ENCODE results near the gene TPX2.

Gene TPX2

DNA sequence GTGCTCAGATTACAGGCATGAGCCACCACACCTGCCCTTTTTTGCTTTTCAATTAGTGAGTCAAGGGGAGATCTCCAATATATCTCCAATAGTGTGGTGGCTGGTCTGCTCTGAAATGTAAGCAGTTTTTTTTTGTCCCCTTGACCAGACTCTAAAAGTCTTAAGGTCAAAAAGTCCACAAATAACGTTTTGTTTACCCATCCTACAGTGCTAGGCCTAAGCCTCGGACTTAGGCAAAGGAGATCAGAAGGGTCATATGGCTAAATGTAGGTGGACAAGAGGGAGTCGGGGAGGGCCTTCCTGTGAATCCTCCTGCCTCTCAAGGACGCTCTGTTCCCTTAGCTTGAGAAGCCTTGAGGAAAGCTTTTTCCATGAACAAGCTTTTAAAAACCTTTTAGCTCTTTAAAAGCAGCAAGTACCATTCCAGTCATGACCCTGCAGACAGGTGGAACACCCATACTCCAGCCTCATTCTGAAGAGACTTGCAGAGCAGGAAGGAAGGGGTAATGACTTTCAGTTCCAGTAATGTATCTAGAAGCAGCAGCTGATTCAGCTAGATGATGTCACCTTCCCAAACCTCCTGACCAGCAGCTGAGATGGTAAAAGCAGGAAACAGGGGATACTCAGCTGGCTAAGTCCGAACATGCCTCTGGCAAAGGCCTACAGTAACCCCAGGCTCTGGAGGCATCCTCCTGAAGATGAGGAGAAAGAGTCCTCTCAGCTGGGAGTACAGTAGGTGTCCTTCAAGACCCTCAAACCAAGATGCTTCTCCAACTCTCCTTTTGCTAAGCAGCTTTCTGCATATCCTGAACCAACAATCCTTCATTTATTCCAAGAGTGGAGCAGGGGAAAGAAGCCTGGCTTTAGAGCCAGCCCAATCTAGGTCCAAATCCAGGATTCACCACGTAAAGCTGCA is 40.0 kb upstream of the TPX2 start:
- peak overlapping the region in 3 of 5 donors; percentile 14 to 21 (median 19) for H3K9ac ChIP-seq (ENCODE audit: low read length in 5 of 5)
- H3K27me3 ChIP-seq (ENCODE audit: control insufficient read depth in 5 of 5, insufficient read depth in 4 of 5, low read length in 5 of 5): no peaks in the 10 kb centered on the region
- no peak overlapping the region for H3K4me3 ChIP-seq (ENCODE audit: low read depth in 1 of 5, low read length in 5 of 5)
- no peaks in the 10 kb centered on the region for H3K9me3 ChIP-seq (ENCODE audit: control insufficient read depth in 5 of 5, low read length in 5 of 5)
- peaks cover 11 to 66% (median 50%) of the 10 kb centered on the region in 5 donors for H3K4me1 ChIP-seq (ENCODE audit: control insufficient read depth in 5 of 5, insufficient read depth in 5 of 5, low read length in 5 of 5)
- peak overlapping the region; percentile 68 for H3K27ac ChIP-seq (ENCODE audit: low read depth, low read length)
- H3K36me3 ChIP-seq (ENCODE audit: control insufficient read depth in 5 of 5, insufficient read depth in 5 of 5, low read length in 5 of 5): peaks cover 0 to 6% (median 3%) of the 10 kb centered on the region in 5 donors

- Histone ChIP-seq H3K9ac (ENCODE audit: low read length in 5 of 5) (no peak overlapping the region), H3K4me1 (ENCODE audit: control insufficient read depth in 5 of 5, insufficient read depth in 5 of 5, low read length in 5 of 5) (peaks cover 11 to 64% (median 45%) of the 10 kb centered on the region in 5 donors), H3K27ac (ENCODE audit: low read depth, low read length) (peak overlapping the region; percentile 68), H3K36me3 (ENCODE audit: control insufficient read depth in 5 of 5, insufficient read depth in 5 of 5, low read length in 5 of 5) (peaks cover 0 to 14% (median 5%) of the 10 kb centered on the region in 5 donors), H3K4me3 (ENCODE audit: low read depth in 1 of 5, low read length in 5 of 5) (no peak overlapping the region), H3K27me3 (ENCODE audit: control insufficient read depth in 5 of 5, insufficient read depth in 4 of 5, low read length in 5 of 5) (no peaks in the 10 kb centered on the region), H3K9me3 (ENCODE audit: control insufficient read depth in 5 of 5, low read length in 5 of 5) (no peaks in the 10 kb centered on the region)
Measured at GRCh38 chr20:31699801-31700728, 39.0 kb upstream of the TPX2 start.

DNA sequence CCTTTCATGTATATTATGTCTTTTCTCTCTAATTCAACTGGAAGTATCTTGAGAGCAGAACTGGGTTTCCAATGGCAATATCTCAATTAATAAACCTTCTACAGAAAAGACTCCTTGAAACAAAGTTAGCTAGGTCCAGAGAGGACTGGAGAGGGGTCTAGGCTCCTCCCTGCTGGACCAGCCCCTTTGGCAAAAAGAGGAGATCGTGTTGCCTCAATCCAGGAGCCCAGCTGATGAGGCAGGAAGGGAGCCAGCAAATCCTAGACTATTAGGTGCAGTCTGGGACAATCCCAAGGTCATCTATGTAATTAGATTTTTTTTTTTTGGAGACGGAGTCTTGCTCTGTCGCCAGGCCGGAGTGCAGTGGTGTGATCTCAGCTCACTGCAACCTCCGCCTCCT is 38.3 kb upstream of the TPX2 start:
- Histone ChIP-seq H3K9me3 (ENCODE audit: control insufficient read depth in 5 of 5, low read length in 5 of 5) (no peaks in the 10 kb centered on the region), H3K27ac (ENCODE audit: low read depth, low read length) (peak overlapping the region; percentile 68), H3K4me1 (ENCODE audit: control insufficient read depth in 5 of 5, insufficient read depth in 5 of 5, low read length in 5 of 5) (peaks cover 11 to 64% (median 44%) of the 10 kb centered on the region in 5 donors), H3K4me3 (ENCODE audit: low read depth in 1 of 5, low read length in 5 of 5) (no peak overlapping the region), H3K9ac (ENCODE audit: low read length in 5 of 5) (no peak overlapping the region), H3K27me3 (ENCODE audit: control insufficient read depth in 5 of 5, insufficient read depth in 4 of 5, low read length in 5 of 5) (no peaks in the 10 kb centered on the region), H3K36me3 (ENCODE audit: control insufficient read depth in 5 of 5, insufficient read depth in 5 of 5, low read length in 5 of 5) (peaks cover 2 to 15% (median 6%) of the 10 kb centered on the region in 5 donors)

- Histone ChIP-seq H3K36me3 (ENCODE audit: control insufficient read depth in 5 of 5, insufficient read depth in 5 of 5, low read length in 5 of 5) (peaks cover 8 to 20% (median 11%) of the 10 kb centered on the region in 5 donors), H3K4me3 (ENCODE audit: low read depth in 1 of 5, low read length in 5 of 5) (no peak overlapping the region), H3K9ac (ENCODE audit: low read length in 5 of 5) (no peak overlapping the region), H3K27ac (ENCODE audit: low read depth, low read length) (peak overlapping the region; percentile 41), H3K9me3 (ENCODE audit: control insufficient read depth in 5 of 5, low read length in 5 of 5) (no peaks in the 10 kb centered on the region), H3K4me1 (ENCODE audit: control insufficient read depth in 5 of 5, insufficient read depth in 5 of 5, low read length in 5 of 5) (peaks cover 6 to 64% (median 44%) of the 10 kb centered on the region in 5 donors), H3K27me3 (ENCODE audit: control insufficient read depth in 5 of 5, insufficient read depth in 4 of 5, low read length in 5 of 5) (no peaks in the 10 kb centered on the region)
Measured at GRCh38 chr20:31701591-31701990, 37.5 kb upstream of the TPX2 start.

- Histone ChIP-seq H3K9me3 (ENCODE audit: control insufficient read depth in 5 of 5, low read length in 5 of 5) (no peaks in the 10 kb centered on the region), H3K4me3 (ENCODE audit: low read depth in 1 of 5, low read length in 5 of 5) (no peak overlapping the region), H3K36me3 (ENCODE audit: control insufficient read depth in 5 of 5, insufficient read depth in 5 of 5, low read length in 5 of 5) (peaks cover 11 to 41% (median 21%) of the 10 kb centered on the region in 5 donors), H3K27me3 (ENCODE audit: control insufficient read depth in 5 of 5, insufficient read depth in 4 of 5, low read length in 5 of 5) (no peaks in the 10 kb centered on the region), H3K9ac (ENCODE audit: low read length in 5 of 5) (no peak overlapping the region), H3K27ac (ENCODE audit: low read depth, low read length) (peak overlapping the region; percentile 37), H3K4me1 (ENCODE audit: control insufficient read depth in 5 of 5, insufficient read depth in 5 of 5, low read length in 5 of 5) (peaks cover 6 to 66% (median 54%) of the 10 kb centered on the region in 5 donors)
Measured at GRCh38 chr20:31704225-31705119, 34.6 kb upstream of the TPX2 start.

GRCh38 chr20:31705191-31705590 is 33.9 kb upstream of the TPX2 start:
- no peak overlapping the region for H3K9ac ChIP-seq (ENCODE audit: low read length in 5 of 5)
- H3K27ac ChIP-seq (ENCODE audit: low read depth, low read length): peak overlapping the region; percentile 37
- H3K4me1 ChIP-seq (ENCODE audit: control insufficient read depth in 5 of 5, insufficient read depth in 5 of 5, low read length in 5 of 5): peaks cover 6 to 64% (median 48%) of the 10 kb centered on the region in 5 donors
- no peak overlapping the region for H3K4me3 ChIP-seq (ENCODE audit: low read depth in 1 of 5, low read length in 5 of 5)
- H3K36me3 ChIP-seq (ENCODE audit: control insufficient read depth in 5 of 5, insufficient read depth in 5 of 5, low read length in 5 of 5): peaks cover 14 to 41% (median 21%) of the 10 kb centered on the region in 5 donors
- no peaks in the 10 kb centered on the region for H3K27me3 ChIP-seq (ENCODE audit: control insufficient read depth in 5 of 5, insufficient read depth in 4 of 5, low read length in 5 of 5)
- H3K9me3 ChIP-seq (ENCODE audit: control insufficient read depth in 5 of 5, low read length in 5 of 5): no peaks in the 10 kb centered on the region

DNA sequence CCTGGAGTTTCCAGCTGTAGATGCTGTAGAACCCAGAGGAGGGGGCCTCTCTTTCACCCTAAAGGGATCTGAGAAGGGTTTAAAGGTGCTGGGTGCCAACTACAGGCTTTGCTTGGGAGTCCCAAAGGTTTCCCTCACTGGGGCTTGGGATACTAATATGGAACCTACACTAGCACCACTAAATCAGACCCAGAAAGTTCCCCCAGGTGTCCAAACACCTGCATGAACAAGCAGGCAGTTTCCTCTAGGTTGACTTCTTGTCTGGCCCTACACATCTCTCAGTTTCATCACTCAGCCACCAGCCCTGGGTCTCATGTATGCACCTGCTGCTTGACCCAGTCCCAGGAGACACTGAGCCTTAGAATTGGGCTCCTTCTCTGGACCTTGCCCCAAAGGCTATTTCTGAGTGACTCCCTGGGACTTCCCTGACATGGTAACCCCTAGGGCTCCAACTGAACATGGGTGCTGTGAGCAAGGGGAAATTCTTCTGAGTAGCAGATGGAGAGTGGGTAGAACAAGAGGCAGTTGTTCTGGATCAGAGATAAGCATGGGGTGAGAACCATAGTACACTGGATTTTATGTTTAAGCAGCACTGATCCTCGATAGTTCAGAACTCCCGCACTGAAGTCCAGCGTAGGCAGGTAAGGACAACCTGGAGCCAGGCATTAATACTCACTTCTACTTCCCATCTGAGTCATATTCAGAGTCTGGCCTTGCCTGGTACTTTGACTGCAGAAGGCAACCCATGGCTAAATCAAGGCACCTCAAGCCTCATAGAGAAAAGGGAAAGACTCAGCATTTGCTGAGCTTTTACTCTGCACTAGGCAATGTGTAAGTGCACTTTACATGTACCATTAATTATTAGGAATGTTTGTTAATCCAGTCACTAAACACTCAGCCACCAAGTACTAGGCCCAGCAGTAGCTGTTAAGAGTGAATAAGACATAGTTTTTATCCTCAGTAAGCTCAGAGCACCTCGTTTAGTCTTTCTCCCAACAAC is 33.2 kb upstream of the TPX2 start:
- H3K4me3 ChIP-seq (ENCODE audit: low read depth in 1 of 5, low read length in 5 of 5): no peak overlapping the region
- peaks cover 14 to 43% (median 21%) of the 10 kb centered on the region in 5 donors for H3K36me3 ChIP-seq (ENCODE audit: control insufficient read depth in 5 of 5, insufficient read depth in 5 of 5, low read length in 5 of 5)
- peak overlapping the region; percentile 37 for H3K27ac ChIP-seq (ENCODE audit: low read depth, low read length)
- H3K27me3 ChIP-seq (ENCODE audit: control insufficient read depth in 5 of 5, insufficient read depth in 4 of 5, low read length in 5 of 5): no peaks in the 10 kb centered on the region
- H3K4me1 ChIP-seq (ENCODE audit: control insufficient read depth in 5 of 5, insufficient read depth in 5 of 5, low read length in 5 of 5): peaks cover 7 to 65% (median 51%) of the 10 kb centered on the region in 5 donors
- H3K9me3 ChIP-seq (ENCODE audit: control insufficient read depth in 5 of 5, low read length in 5 of 5): no peaks in the 10 kb centered on the region
- H3K9ac ChIP-seq (ENCODE audit: low read length in 5 of 5): no peak overlapping the region

- no peaks in the 10 kb centered on the region for H3K27me3 ChIP-seq (ENCODE audit: control insufficient read depth in 5 of 5, insufficient read depth in 4 of 5, low read length in 5 of 5)
- peak overlapping the region; percentile 35 for H3K27ac ChIP-seq (ENCODE audit: low read depth, low read length)
- no peak overlapping the region for H3K9ac ChIP-seq (ENCODE audit: low read length in 5 of 5)
- H3K36me3 ChIP-seq (ENCODE audit: control insufficient read depth in 5 of 5, insufficient read depth in 5 of 5, low read length in 5 of 5): peaks cover 11 to 45% (median 25%) of the 10 kb centered on the region in 5 donors
- H3K4me1 ChIP-seq (ENCODE audit: control insufficient read depth in 5 of 5, insufficient read depth in 5 of 5, low read length in 5 of 5): peaks cover 7 to 67% (median 60%) of the 10 kb centered on the region in 5 donors
- no peak overlapping the region for H3K4me3 ChIP-seq (ENCODE audit: low read depth in 1 of 5, low read length in 5 of 5)
- H3K9me3 ChIP-seq (ENCODE audit: control insufficient read depth in 5 of 5, low read length in 5 of 5): no peaks in the 10 kb centered on the region
Measured at GRCh38 chr20:31706607-31707257, 32.4 kb upstream of the TPX2 start.
